ENCODE results near the gene GUCY1B1.

GUCY1B1 gene

GRCh38 chr4:155758481-155759371 lies at the start of gene GUCY1B1:
GUCY1B1 (plus strand) TSS chr4:155759021; CDS start chr4:155759141, 120 bp downstream.
- DNase-seq: peak; percentile 96

DNA sequence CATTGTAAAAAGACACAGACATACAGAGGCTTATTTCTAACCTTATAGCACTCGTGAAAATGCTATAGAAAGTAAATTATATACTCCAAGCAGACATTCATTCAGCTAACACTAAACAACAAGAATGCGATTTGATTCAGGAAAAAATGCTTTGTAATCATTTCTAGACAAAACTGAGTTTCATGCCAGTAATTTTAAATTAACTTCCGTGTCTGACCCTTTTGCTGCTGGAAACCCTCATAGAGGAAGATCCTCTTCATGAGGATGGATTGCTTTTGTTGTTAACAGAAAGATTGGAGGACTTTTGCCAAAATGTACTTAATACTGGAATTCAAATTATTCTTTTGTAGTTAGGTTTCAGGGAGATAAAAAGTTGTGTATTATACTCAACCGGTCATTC lies 48.9 kb upstream of the GUCY1B1 start:
- no peak for DNase-seq

DNA sequence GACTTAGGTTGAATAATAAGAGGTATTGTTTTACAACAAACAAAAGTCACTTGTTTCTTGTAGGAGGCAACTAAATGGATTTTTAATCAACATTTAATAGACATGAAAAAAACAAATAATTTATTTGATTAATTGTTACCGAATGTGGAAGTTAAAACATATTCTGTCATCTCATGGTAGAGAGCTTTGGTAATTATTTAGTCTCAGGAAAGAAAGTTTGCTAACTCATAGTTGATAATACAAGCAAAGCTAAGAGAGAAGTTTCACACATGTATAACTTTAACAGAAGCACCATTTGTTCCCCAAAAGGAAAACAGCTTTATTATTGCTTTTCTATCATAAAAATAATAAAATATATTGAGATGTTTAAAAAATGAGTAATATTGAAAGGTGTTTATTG lies 47.3 kb upstream of the GUCY1B1 start:
- DNase-seq: no peak

DNA sequence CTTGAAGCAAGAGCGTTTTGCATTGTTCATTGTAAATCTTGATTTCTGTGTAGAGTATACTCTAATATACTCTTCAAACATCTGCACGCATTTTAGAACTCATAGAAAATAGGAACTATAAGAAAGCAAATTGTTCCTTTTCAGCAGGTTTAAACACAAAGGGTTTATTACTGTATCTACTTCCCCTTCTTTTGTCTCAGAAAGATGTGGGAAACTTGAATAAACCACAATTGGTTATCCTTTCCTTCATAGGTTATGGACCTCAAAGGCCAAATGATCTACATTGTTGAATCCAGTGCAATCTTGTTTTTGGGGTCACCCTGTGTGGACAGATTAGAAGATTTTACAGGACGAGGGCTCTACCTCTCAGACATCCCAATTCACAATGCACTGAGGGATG lies 46.0 kb upstream of the GUCY1B1 start:
- no peak for DNase-seq

GRCh38 chr4:155713911-155714310 lies 44.9 kb upstream of the GUCY1B1 start:
- DNase-seq: no peak

- no peak for DNase-seq
Observed at GRCh38 chr4:155722336-155722735, 36.5 kb upstream of the GUCY1B1 start.

DNA sequence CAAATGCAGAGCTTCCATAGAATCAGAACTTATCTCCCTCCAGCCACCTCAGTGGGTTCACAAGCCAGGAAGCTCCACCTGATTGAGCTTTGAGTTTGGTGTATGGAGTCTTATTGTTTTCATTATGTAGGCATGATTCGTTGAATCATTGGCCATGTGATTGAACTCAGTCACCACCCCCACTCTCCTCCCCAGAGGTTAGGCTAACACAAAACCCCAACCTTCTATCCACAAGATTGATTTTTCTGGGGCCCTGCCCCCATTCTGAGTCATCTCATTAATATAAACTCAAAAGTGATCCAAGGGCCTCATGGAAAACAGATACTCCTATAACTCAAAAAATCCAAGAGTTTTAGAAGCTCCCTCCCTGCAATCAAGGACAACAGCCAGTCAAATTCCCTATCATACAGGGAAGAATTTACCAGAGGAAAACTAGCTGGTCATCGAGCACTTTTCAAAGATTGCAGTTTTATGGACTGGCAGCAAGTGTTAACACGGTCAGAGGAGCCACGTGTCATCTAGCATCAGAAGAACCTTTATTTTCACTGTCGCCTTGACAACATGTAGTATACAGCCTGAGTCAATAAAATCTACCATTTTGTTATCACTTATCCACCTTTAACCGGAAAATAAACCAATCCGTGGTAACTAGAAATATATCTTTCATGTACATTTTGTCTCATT lies 35.9 kb upstream of the GUCY1B1 start:
- no peak for DNase-seq

GRCh38 chr4:155724731-155725130 lies 34.1 kb upstream of the GUCY1B1 start:
- no peak for DNase-seq

DNA sequence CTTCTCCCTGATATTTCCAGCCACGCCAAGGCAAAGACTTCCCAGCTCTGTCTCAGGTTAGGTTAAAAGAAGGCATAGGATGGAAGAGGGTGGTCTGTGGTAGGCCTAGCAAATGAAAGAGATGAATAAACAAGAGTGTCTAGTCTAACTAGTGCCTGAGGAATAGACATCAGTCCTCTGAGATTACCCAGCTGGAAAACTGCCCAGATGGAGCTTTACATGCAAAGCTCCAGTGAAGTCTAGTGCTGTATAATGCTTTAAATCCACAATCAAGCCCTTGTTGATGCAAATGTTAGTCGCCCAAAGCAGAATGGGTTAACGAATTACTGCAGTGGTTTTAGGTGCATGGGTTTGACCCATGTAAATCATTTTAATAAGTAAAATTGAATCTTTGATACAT lies 24.8 kb upstream of the GUCY1B1 start:
- DNase-seq: no peak

GRCh38 chr4:155734951-155735350 lies 23.9 kb upstream of the GUCY1B1 start:
- DNase-seq: no peak

DNA sequence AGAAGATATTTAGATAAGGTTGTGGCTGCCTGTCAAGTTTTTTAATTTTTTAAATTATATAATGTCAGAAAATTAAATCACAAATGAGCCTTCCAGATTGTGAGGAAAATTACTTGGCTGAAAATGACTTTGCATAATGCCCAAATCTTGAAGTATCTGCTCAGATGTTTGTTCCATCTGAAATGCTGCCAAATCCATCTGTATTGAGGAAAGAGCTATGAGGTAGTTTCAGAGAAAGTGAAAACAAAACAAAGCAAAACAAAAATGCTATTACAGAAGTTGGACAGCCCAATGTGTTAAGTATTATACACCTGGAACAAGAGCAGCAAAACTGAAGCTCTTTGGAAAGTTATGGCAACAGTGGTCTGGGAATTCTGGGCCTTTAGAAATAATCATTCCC lies 23.3 kb upstream of the GUCY1B1 start:
- DNase-seq: no peak

DNA sequence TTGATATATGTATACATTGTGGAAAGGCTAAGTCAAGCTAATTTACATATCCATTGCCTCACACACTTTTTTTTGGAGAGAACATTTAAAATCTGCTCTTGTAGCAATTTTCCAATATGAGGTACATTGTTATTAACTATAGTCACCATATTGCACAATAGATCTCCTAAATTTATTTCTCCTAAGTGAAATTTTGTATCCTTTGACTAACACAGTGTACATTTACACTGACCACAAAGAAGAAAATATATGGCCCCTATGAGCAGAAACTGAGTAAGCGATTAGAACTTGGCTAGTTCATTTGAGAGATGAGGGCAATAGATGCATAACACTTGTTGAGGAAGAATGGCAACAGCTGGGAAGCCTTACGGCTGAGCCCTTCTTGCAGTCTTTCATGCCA lies 20.3 kb upstream of the GUCY1B1 start:
- DNase-seq: no peak

DNA sequence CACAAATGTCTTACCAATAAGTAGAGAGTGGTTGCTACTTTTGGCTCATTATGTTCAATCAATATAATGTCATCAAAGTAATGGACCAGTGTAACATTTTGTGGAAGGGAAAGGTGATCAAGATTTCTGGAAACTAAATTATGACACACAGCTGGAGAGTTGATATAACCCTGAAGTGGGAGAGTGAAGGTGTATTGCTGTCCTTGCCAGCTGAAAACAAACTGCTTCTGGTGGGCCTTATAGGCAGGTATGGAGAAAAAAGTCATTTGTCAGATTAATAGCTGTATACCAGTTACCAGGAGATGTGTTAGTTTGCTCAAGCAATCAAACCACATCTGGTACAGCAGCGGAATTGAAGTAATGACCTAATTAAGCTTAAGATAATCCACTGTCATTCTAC lies 17.3 kb upstream of the GUCY1B1 start:
- DNase-seq: no peak

- DNase-seq: no peak
Observed at GRCh38 chr4:155742310-155743015, 16.4 kb upstream of the GUCY1B1 start.

DNA sequence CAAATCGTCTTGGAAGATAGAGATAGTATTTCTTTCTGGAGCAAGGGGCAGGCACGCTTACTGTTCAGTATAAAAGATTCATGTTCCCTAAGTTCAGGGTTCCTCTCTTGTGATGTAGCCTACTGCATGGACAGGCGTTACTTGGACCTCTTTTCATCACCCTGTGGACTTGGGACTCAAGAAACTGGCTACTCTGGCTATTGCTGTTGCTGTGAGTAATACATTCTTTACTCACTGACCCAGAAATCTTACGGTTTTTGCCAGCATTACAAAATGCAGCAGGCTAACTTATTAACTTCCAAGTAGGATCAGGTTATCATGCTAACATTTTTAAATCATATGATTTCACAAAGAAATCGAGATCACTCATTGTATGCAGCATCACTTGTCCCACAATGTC lies 12.8 kb upstream of the GUCY1B1 start:
- DNase-seq: no peak

GRCh38 chr4:155748039-155748438 lies 10.8 kb upstream of the GUCY1B1 start:
- no peak for DNase-seq

- no peak for DNase-seq
Observed at GRCh38 chr4:155749041-155749440, 9.8 kb upstream of the GUCY1B1 start.

GRCh38 chr4:155751569-155751968 lies 7.3 kb upstream of the GUCY1B1 start:
- no peak for DNase-seq

- no peak for DNase-seq
Observed at GRCh38 chr4:155757745-155758265, 1.0 kb upstream of the GUCY1B1 start.

DNA sequence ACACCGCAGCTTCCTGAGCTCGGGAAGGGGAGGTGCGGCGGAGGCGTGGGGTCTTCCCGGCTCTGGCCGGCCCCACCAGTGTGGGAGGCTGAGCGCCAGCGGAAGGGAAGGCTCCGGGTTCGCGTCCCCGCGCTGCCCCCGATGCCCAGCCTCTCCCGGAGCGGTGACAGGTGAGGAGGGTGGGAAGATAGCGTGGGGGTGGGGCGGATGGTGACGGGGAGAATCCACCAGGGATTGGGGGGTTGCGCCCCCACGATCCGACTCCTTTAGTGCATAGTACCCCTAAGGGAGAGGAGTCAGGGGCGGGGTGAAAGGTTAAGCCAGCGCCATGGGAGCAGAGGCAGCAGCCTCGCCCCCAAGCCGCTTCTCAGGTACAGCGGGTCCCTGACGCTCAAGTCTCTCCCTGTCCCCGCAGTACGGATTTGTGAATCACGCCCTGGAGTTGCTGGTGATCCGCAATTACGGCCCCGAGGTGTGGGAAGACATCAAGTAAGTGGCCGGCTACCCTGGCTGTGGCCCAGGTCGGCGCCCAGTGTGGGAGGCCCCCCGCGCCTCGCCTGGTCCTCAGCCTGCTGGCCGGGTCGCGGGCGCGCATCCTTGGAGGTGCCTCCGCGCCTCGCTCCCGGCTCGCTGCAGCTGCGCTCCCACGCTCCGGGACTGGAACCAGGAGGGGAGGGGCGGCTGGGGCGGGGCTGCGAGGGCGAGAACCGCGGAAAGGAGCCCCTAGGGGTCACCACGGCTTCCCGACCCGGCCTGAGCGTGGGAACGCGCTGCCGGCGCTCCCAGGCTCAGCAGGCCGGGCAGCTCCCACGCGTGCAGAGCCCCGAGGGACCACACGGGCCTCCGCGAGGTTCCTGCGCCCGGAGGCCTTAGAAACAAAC lies 791 bp downstream of the GUCY1B1 start:
- peak; percentile 85 for DNase-seq

- no peak for DNase-seq
Observed at GRCh38 chr4:155761047-155761446, 2.2 kb downstream of the GUCY1B1 start.

GRCh38 chr4:155761916-155762315 lies 3.1 kb downstream of the GUCY1B1 start:
- no peak for DNase-seq
